ENCODE results near the gene BATF.

BATF gene

GRCh38 chr14:75558440-75558839, 36.2 kb downstream of the BATF start:
- H3K4me3 ChIP-seq (replicated peaks; ENCODE audit: low read depth, low read length) = no peak overlapping the region
- no peak for DNase-seq (ENCODE audit: low read depth)
- TF ChIP-seq CTCF (IDR thresholded peaks at IDR 0.05; ENCODE audit: low read length, missing control alignments) = no peak

- no peak overlapping the region for H3K4me3 ChIP-seq (replicated peaks; ENCODE audit: low read depth, low read length)
- TF ChIP-seq CTCF (IDR thresholded peaks at IDR 0.05; ENCODE audit: low read length, missing control alignments) = no peak
Observed at GRCh38 chr14:75559045-75559444, 36.8 kb downstream of the BATF start.

GRCh38 chr14:75559451-75560222, 37.4 kb downstream of the BATF start:
- no peak overlapping the region for H3K4me3 ChIP-seq (replicated peaks; ENCODE audit: low read depth, low read length)
- TF ChIP-seq CTCF (IDR thresholded peaks at IDR 0.05; ENCODE audit: low read length, missing control alignments) = no peak
- peak; percentile 85 for DNase-seq (ENCODE audit: low read depth)

More at GRCh38 chr14:75559045-75559444, 36.8 kb downstream of the BATF start:
- DNase-seq (ENCODE audit: low read depth) = no peak

- DNase-seq (ENCODE audit: low read depth) = peak; percentile 88
- TF ChIP-seq CTCF (IDR thresholded peaks at IDR 0.05; ENCODE audit: low read length, missing control alignments) = peak; percentile 92
Observed at GRCh38 chr14:75561013-75561432, 38.8 kb downstream of the BATF start.

GRCh38 chr14:75562089-75562488, 39.8 kb downstream of the BATF start:
- no peak overlapping the region for H3K4me3 ChIP-seq (replicated peaks; ENCODE audit: low read depth, low read length)
- DNase-seq (ENCODE audit: low read depth) = no peak
- no peak for TF ChIP-seq CTCF (IDR thresholded peaks at IDR 0.05; ENCODE audit: low read length, missing control alignments)

More at GRCh38 chr14:75561013-75561432, 38.8 kb downstream of the BATF start:
- H3K4me3 ChIP-seq (replicated peaks; ENCODE audit: low read depth, low read length) = no peak overlapping the region

- no peak overlapping the region for H3K4me3 ChIP-seq (replicated peaks; ENCODE audit: low read depth, low read length)
- no peak for TF ChIP-seq CTCF (IDR thresholded peaks at IDR 0.05; ENCODE audit: low read length, missing control alignments)
- DNase-seq (ENCODE audit: low read depth) = no peak
Observed at GRCh38 chr14:75562489-75562888, 40.2 kb downstream of the BATF start.

- DNase-seq (ENCODE audit: low read depth) = no peak
- TF ChIP-seq CTCF (IDR thresholded peaks at IDR 0.05; ENCODE audit: low read length, missing control alignments) = no peak
- no peak overlapping the region for H3K4me3 ChIP-seq (replicated peaks; ENCODE audit: low read depth, low read length)
Observed at GRCh38 chr14:75563931-75564330, 41.7 kb downstream of the BATF start.
